Loucy (cell line): ENCODE measurements around the gene SPCS2.

Source experiments
- CTCF ChIP-seq: fragments of 200-600 bp; sonication (generic); conservative IDR thresholded peaks from 2 replicates; pipeline ENCODE4 v1.5.1; 2014; ENCODE audit warnings: mild to moderate bottlenecking, antibody characterized with exemption, low read length
- EZH2phosphoT487 ChIP-seq: fragments of 200-600 bp; IDR thresholded peaks from 2 replicates; pipeline ENCODE4 v1.6.1; 2018; ENCODE audit warnings: antibody characterized with exemption, mild to moderate bottlenecking, moderate library complexity, borderline replicate concordance

DNA sequence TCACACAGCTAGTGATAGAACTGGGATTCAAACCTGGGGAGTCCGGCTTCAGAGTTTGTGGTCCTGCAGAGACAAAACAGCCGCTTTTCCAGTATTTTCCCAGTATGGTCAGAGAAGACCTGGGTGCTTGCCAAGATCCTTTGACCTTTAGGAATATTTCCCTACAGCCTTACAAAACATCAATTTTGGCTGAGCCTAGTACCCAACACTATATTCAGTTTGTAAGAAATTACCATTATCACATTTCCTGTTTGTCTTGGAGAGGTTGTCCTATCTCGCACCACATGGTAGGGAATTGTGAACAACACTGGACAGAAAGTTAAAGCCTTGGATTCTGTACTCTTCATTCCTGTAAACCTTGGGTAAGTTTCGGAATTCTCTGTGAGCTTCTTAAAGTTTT is 29.0 kb downstream of the SPCS2 start:
- TF ChIP-seq CTCF, result no peak
- no peak for TF ChIP-seq EZH2phosphoT487
